AG09309 (cell line): ENCODE measurements around the gene ATP10A.

Experiments
- DNase-seq: peaks from one replicate; pipeline ENCODE4 v3.0.0-alpha.2; 2010; ENCODE audit warnings: low read depth
- H3K4me3 ChIP-seq: 2 replicates; pipeline ENCODE4 v1.5.1; 2011; ENCODE audit warnings: mild to moderate bottlenecking, low read depth, low read length, moderate library complexity; ENCODE audit not compliant: control insufficient read depth
- TF ChIP-seq, protein P1 (sequence below): IDR thresholded peaks from 2 replicates; pipeline ENCODE4 v1.5.1; 2011; ENCODE audit warnings: mild to moderate bottlenecking, low read depth, low read length, inconsistent platforms; ENCODE audit not compliant: insufficient read depth, control insufficient read depth; ENCODE audit errors: missing control alignments

Gene ATP10A

DNA sequence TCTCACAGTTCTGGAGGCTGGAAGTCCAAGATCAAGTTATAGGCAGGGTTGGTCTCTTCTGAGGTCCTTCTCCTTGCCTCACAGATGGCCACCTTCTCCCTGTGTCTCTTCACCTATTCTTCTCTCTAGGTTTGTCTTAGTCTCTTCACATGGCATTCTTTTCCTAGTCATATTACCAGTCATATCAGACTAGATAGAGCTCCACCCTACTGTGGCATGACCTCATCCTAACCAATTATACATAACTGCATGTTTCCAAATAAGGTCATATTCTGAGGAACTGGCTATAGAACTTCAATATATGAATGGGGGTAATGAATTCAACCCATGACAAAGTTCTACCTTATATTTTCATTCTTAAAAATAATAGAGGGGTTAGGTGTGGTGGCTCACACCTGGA lies 227.9 kb downstream of the ATP10A start:
- TF ChIP-seq, protein P1, sequence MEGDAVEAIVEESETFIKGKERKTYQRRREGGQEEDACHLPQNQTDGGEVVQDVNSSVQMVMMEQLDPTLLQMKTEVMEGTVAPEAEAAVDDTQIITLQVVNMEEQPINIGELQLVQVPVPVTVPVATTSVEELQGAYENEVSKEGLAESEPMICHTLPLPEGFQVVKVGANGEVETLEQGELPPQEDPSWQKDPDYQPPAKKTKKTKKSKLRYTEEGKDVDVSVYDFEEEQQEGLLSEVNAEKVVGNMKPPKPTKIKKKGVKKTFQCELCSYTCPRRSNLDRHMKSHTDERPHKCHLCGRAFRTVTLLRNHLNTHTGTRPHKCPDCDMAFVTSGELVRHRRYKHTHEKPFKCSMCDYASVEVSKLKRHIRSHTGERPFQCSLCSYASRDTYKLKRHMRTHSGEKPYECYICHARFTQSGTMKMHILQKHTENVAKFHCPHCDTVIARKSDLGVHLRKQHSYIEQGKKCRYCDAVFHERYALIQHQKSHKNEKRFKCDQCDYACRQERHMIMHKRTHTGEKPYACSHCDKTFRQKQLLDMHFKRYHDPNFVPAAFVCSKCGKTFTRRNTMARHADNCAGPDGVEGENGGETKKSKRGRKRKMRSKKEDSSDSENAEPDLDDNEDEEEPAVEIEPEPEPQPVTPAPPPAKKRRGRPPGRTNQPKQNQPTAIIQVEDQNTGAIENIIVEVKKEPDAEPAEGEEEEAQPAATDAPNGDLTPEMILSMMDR, result no peak
- no peak overlapping the region for H3K4me3 ChIP-seq
- no peak for DNase-seq

DNA sequence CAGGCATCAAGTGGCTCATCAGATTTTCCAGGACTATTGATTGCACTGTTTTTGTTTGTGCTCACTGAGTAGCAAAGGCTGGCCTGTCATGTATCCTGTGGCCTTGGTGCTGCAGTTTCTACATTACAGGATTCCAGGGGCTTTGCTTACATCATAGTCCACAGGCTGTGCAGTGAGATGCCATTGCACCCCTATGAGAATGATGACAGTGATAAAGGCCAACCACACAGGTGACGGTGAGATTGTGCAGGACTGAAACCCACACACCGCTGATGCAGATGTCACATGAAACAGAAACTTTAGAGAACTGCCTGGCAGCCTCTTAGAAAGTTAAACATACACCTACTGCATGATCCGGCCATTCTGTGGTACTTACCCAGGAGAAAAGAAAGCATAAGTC lies 229.3 kb downstream of the ATP10A start:
- DNase-seq, result no peak
- no peak overlapping the region for H3K4me3 ChIP-seq
- TF ChIP-seq, protein P1, result no peak

DNA sequence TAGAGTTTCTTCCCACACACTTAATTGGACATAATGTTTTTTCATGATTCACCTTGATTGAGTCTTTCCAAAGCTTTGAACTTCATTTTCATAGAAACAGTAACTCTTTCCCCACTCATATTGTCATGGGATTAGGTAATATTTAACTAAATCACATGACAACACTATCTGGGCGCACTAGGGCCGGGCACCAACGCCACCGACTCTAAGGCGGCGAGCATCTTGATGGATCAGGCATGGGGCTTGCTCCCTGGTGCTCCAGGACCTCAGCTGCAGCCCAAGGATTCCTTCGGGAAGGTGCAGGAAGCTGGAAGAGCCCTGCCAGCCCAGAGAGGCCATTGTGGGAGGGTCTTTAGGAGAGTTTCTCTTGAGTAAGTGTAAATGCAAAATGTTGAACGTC lies 231.2 kb downstream of the ATP10A start:
- TF ChIP-seq, protein P1, result no peak
- no peak overlapping the region for H3K4me3 ChIP-seq
- DNase-seq, result no peak
